ENCODE measurements around the gene GIMAP7. TPM values are rescaled to one million over a fixed set of nuclear protein-coding genes. Genes with fewer than 3 reads are reported as not detected.

The GIMAP7 gene
- total RNA-seq, 2 donors from 2014 or later: not detected

- Histone ChIP-seq H3K27me3 (ENCODE audit: control insufficient read depth, insufficient read depth, low read length, poor library complexity, severe bottlenecking) (no peaks in the 10 kb centered on the region), H3K4me3 (ENCODE audit: low read length) (no peak overlapping the region), H3K36me3 (ENCODE audit: control insufficient read depth, insufficient read depth, low read length) (no peaks in the 10 kb centered on the region), H3K4me1 (ENCODE audit: control insufficient read depth, insufficient read depth, low read length) (no peaks in the 10 kb centered on the region), H3K9ac (ENCODE audit: extremely low read depth, low read length, poor library complexity, severe bottlenecking) (no peak overlapping the region), H3K9me3 (ENCODE audit: control insufficient read depth, low read length) (peaks cover 10% of the 10 kb centered on the region), H3K27ac (ENCODE audit: low read depth, low read length) (no peak overlapping the region)
- TF ChIP-seq CTCF (conservative IDR thresholded peaks at IDR 0.05): no peak
- H3K36me3 Mint-ChIP-seq (ENCODE audit: low read depth): no peaks in the 10 kb centered on the region
- no peak overlapping the region for H3K4me3 Mint-ChIP-seq
- H3K9me3 Mint-ChIP-seq: peaks cover 30% of the 10 kb centered on the region
- no peak overlapping the region for H3K27ac Mint-ChIP-seq
- H3K27me3 Mint-ChIP-seq (ENCODE audit: insufficient read depth): peaks cover 2% of the 10 kb centered on the region
- DNase-seq: no peak
- H3K4me1 Mint-ChIP-seq: no peaks in the 10 kb centered on the region
- 62% methylated on average over 2 of the region's 2 CpGs; no CpG with 5 or more reads in 1 of the 2 experiments for WGBS, 2 experiments (ENCODE audit: insufficient coverage in 1 of 2, insufficient read length in 1 of 2)
Observed at GRCh38 chr7:150562919-150563318, 48.2 kb downstream of the GIMAP7 start.

- H3K36me3 ChIP-seq (ENCODE audit: control insufficient read depth, insufficient read depth, low read length): no peaks in the 10 kb centered on the region
- no peaks in the 10 kb centered on the region for H3K4me1 ChIP-seq (ENCODE audit: control insufficient read depth, insufficient read depth, low read length)
- no peak for TF ChIP-seq CTCF (conservative IDR thresholded peaks at IDR 0.05)
- H3K27ac ChIP-seq (ENCODE audit: low read depth, low read length): no peak overlapping the region
- H3K4me3 Mint-ChIP-seq: no peak overlapping the region
- no peak overlapping the region for H3K4me3 ChIP-seq (ENCODE audit: low read length)
- H3K9me3 ChIP-seq (ENCODE audit: control insufficient read depth, low read length): peaks cover 10% of the 10 kb centered on the region
- WGBS, 2 experiments (ENCODE audit: insufficient coverage in 1 of 2, insufficient read length in 1 of 2): 87% methylated on average over 5 of the region's 5 CpGs
- H3K4me1 Mint-ChIP-seq: no peaks in the 10 kb centered on the region
- peaks cover 2% of the 10 kb centered on the region for H3K27me3 Mint-ChIP-seq (ENCODE audit: insufficient read depth)
- no peaks in the 10 kb centered on the region for H3K36me3 Mint-ChIP-seq (ENCODE audit: low read depth)
- no peak overlapping the region for H3K9ac ChIP-seq (ENCODE audit: extremely low read depth, low read length, poor library complexity, severe bottlenecking)
- DNase-seq: no peak
- no peaks in the 10 kb centered on the region for H3K27me3 ChIP-seq (ENCODE audit: control insufficient read depth, insufficient read depth, low read length, poor library complexity, severe bottlenecking)
- H3K9me3 Mint-ChIP-seq: peaks cover 20% of the 10 kb centered on the region
- H3K27ac Mint-ChIP-seq: no peak overlapping the region
Observed at GRCh38 chr7:150564006-150564405, 49.3 kb downstream of the GIMAP7 start.

GRCh38 chr7:150564566-150564965 lies 49.9 kb downstream of the GIMAP7 start:
- Mint-ChIP-seq H3K4me3 (no peak overlapping the region), H3K36me3 (ENCODE audit: low read depth) (no peaks in the 10 kb centered on the region), H3K4me1 (no peaks in the 10 kb centered on the region), H3K27me3 (ENCODE audit: insufficient read depth) (peaks cover 2% of the 10 kb centered on the region), H3K9me3 (peaks cover 15% of the 10 kb centered on the region), H3K27ac (no peak overlapping the region)
- Histone ChIP-seq H3K27me3 (ENCODE audit: control insufficient read depth, insufficient read depth, low read length, poor library complexity, severe bottlenecking) (no peaks in the 10 kb centered on the region), H3K36me3 (ENCODE audit: control insufficient read depth, insufficient read depth, low read length) (no peaks in the 10 kb centered on the region), H3K27ac (ENCODE audit: low read depth, low read length) (no peak overlapping the region), H3K9me3 (ENCODE audit: control insufficient read depth, low read length) (peaks cover 10% of the 10 kb centered on the region), H3K4me3 (ENCODE audit: low read length) (no peak overlapping the region), H3K9ac (ENCODE audit: extremely low read depth, low read length, poor library complexity, severe bottlenecking) (no peak overlapping the region), H3K4me1 (ENCODE audit: control insufficient read depth, insufficient read depth, low read length) (no peaks in the 10 kb centered on the region)
- WGBS, 2 experiments (ENCODE audit: insufficient coverage in 1 of 2, insufficient read length in 1 of 2): 89 to 98% methylated on average over 1 to 3 of the region's 3 CpGs
- TF ChIP-seq CTCF (conservative IDR thresholded peaks at IDR 0.05): no peak
- DNase-seq: no peak
